PC-3 (cell line): ENCODE results near the gene OR8D1. TPM values are rescaled to one million over a fixed set of nuclear protein-coding genes. Genes with fewer than 3 reads are reported as not detected.

Experiments used
- ATAC-seq: fragments of 200-7000 bp; cut with Tn5 transposase; 2 replicates; pipeline ENCODE4 v1.9.1; 2020; ENCODE audit warnings: mild to moderate bottlenecking, moderate library complexity
- BruUV-seq: library from RNA; stranded (reverse); fragments of 400-500 nt; replicated peaks from 2 replicates; lab custom pipeline; 2021; lab: Mats Ljungman, UMichigan
- CTCF ChIA-PET: fragments of 300-600 bp; sonication (Branson Sonifier 250); formaldehyde crosslinking; loops from one replicate; lab custom pipeline; 2022; ENCODE audit warnings: antibody characterized with exemption; lab: Charles Lee
- POLR2A ChIA-PET: fragments of 300-600 bp; sonication (Branson Sonifier 250); formaldehyde crosslinking; loops from one replicate; lab custom pipeline; 2022; ENCODE audit warnings: antibody characterized with exemption; ENCODE audit not compliant: unreplicated experiment; lab: Charles Lee
- DNase-seq: peaks from one replicate; pipeline ENCODE4 v3.0.0-alpha.2; 2015
- H2AFZ ChIP-seq: fragments of 300-600 bp; sonication (generic); 2 replicates; pipeline ENCODE4 v1.6.0; 2016; ENCODE audit warnings: antibody characterized with exemption, low read length
- H3F3A ChIP-seq: fragments of 300-600 bp; sonication (generic); one replicate; pipeline ENCODE4 v1.6.0; 2017; ENCODE audit warnings: antibody characterized with exemption, low read length, control low read depth, mild to moderate bottlenecking; ENCODE audit not compliant: unreplicated experiment
- H3K27ac ChIP-seq: fragments of 300-600 bp; sonication (generic); 2 replicates; pipeline ENCODE4 v1.5.1; 2016; ENCODE audit warnings: mild to moderate bottlenecking, low read length
- H3K27me3 ChIP-seq: fragments of 300-600 bp; sonication (generic); 2 replicates; pipeline ENCODE4 v1.6.1; 2016; ENCODE audit warnings: low read length, mixed read lengths
- H3K36me3 ChIP-seq: fragments of 300-600 bp; sonication (generic); 2 replicates; pipeline ENCODE4 v1.6.1; 2016; ENCODE audit warnings: low read depth, mixed run types, low read length, mixed read lengths
- H3K4me1 ChIP-seq: fragments of 300-600 bp; sonication (generic); 2 replicates; pipeline ENCODE4 v1.5.1; 2016; ENCODE audit warnings: low read length; ENCODE audit not compliant: insufficient read depth
- H3K4me2 ChIP-seq: fragments of 300-600 bp; sonication (generic); 2 replicates; pipeline ENCODE4 v1.6.0; 2016; ENCODE audit warnings: low read length
- H3K4me3 ChIP-seq: fragments of 300-600 bp; sonication (generic); 2 replicates; pipeline ENCODE4 v1.5.1; 2016; ENCODE audit warnings: mild to moderate bottlenecking, low read length, mixed read lengths
- H3K79me2 ChIP-seq: fragments of 300-600 bp; sonication (generic); 2 replicates; pipeline ENCODE4 v1.6.1; 2017; ENCODE audit warnings: low read length, mixed read lengths
- H3K9ac ChIP-seq: fragments of 300-600 bp; sonication (generic); 2 replicates; pipeline ENCODE4 v1.6.0; 2016; ENCODE audit warnings: mild to moderate bottlenecking, low read length
- H3K9me2 ChIP-seq: fragments of 300-600 bp; sonication (generic); replicated peaks from 2 replicates; pipeline ENCODE4 v1.6.1; 2016; ENCODE audit warnings: mixed run types, low read length, mixed read lengths
- H3K9me3 ChIP-seq: fragments of 300-600 bp; sonication (generic); 2 replicates; pipeline ENCODE4 v1.6.1; 2016; ENCODE audit warnings: low read length, mixed read lengths
- H4K20me1 ChIP-seq: fragments of 300-600 bp; sonication (generic); 2 replicates; pipeline ENCODE4 v1.6.1; 2016; ENCODE audit warnings: low read length, mixed read lengths
- EZH2 ChIP-seq: fragments of 300-600 bp; sonication (generic); IDR thresholded peaks from one replicate; pipeline ENCODE4 v1.6.1; 2017; ENCODE audit warnings: antibody characterized with exemption, mild to moderate bottlenecking, low read length; ENCODE audit not compliant: unreplicated experiment
- EZH2phosphoT487 ChIP-seq: fragments of 300-600 bp; sonication (generic); IDR thresholded peaks from 2 replicates; pipeline ENCODE4 v1.6.1; 2018; ENCODE audit warnings: mild to moderate bottlenecking, antibody characterized with exemption, low read length, borderline replicate concordance
- intact Hi-C: fragments of 100-400 bp; cut with micrococcal nuclease; formaldehyde crosslinking; loops from 2 replicates; pipeline ENCODE4 v1.9.0; 2023
- total RNA-seq: library from RNA; depleted of rRNA; stranded (reverse); fragments of >200 nt; gene quantifications from 2 replicates; pipeline ENCODE4 v1.2.3, GENCODE V29; 2014
- TF ChIP-seq, protein P1 (sequence below): fragments of 300-600 bp; sonication (generic); conservative IDR thresholded peaks from 2 replicates; pipeline ENCODE4 v1.5.1; 2017; ENCODE audit warnings: antibody characterized with exemption, low read depth, mild to moderate bottlenecking, low read length

OR8D1 gene
- total RNA-seq, 1 experiment from 2014 or later, result not detected

DNA sequence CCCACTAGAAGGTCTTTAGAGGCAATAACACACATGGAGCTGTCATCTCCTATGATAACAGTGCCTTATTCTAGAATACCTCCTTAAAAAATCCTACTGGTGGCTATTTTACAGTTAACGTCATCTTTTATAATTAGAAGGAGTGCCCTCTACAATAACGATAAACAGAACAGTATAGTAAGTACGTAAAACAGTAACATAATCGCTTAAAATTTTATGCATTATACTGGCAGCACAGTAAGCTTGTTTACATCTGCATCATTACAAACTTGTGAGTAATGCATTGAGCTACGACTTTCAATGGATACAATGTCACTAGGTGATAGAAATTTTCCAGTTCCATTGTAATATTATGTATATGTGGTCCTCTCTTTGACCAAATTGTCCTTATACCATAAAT is 30.6 kb upstream of the OR8D1 start:
- no peaks in the 10 kb centered on the region for H4K20me1 ChIP-seq
- DNase-seq, result no peak
- H3K4me1 ChIP-seq, result no peaks in the 10 kb centered on the region
- peaks cover 24% of the 10 kb centered on the region; the same call in 1 of the 2 replicates for H3K27me3 ChIP-seq
- no peaks in the 10 kb centered on the region for H3K9me3 ChIP-seq
- H3K79me2 ChIP-seq, result no peaks in the 10 kb centered on the region
- intact Hi-C loops, result no loop called here
- TF ChIP-seq EZH2, result no peak
- TF ChIP-seq, protein P1, sequence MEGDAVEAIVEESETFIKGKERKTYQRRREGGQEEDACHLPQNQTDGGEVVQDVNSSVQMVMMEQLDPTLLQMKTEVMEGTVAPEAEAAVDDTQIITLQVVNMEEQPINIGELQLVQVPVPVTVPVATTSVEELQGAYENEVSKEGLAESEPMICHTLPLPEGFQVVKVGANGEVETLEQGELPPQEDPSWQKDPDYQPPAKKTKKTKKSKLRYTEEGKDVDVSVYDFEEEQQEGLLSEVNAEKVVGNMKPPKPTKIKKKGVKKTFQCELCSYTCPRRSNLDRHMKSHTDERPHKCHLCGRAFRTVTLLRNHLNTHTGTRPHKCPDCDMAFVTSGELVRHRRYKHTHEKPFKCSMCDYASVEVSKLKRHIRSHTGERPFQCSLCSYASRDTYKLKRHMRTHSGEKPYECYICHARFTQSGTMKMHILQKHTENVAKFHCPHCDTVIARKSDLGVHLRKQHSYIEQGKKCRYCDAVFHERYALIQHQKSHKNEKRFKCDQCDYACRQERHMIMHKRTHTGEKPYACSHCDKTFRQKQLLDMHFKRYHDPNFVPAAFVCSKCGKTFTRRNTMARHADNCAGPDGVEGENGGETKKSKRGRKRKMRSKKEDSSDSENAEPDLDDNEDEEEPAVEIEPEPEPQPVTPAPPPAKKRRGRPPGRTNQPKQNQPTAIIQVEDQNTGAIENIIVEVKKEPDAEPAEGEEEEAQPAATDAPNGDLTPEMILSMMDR, result no peak
- TF ChIP-seq EZH2phosphoT487, result no peak
- CTCF ChIA-PET, result no interaction called here
- no peak for ATAC-seq
- no peak overlapping the region for H3K27ac ChIP-seq
- no peak overlapping the region for H3K4me3 ChIP-seq
- H3F3A ChIP-seq, result no peaks in the 10 kb centered on the region
- POLR2A ChIA-PET, result no interaction called here
- no peak overlapping the region for H3K9ac ChIP-seq
- BruUV-seq, result no TSS peak
- no peak overlapping the region for H3K4me2 ChIP-seq
- H3K9me2 ChIP-seq, result no peaks in the 10 kb centered on the region
- H3K36me3 ChIP-seq, result no peaks in the 10 kb centered on the region
- no peak overlapping the region for H2AFZ ChIP-seq

DNA sequence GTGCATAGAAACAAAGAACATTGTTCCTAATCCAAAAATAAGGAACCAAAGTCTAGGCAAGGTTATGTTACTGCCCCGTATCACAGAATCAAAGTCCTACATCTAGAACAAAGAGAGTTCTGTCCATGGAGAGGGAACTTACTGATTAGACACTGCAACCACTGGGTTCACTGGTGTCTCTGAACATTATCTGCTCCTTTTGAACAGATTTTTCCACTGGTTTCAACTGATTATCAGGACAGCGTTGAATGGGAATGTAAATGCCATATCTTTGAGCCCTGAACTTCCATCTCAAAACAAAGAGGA is 26.3 kb upstream of the OR8D1 start:
- BruUV-seq, result no TSS peak
- DNase-seq (no peak), ATAC-seq (no peak)
- H3K9ac ChIP-seq, result no peak overlapping the region
- H3F3A ChIP-seq, result no peaks in the 10 kb centered on the region
- H3K4me1 ChIP-seq, result no peaks in the 10 kb centered on the region
- ChIA-PET CTCF (no interaction called here), POLR2A (no interaction called here)
- H3K4me3 ChIP-seq, result no peak overlapping the region
- H3K79me2 ChIP-seq, result no peaks in the 10 kb centered on the region
- intact Hi-C loops, result no loop called here
- no peak overlapping the region for H3K4me2 ChIP-seq
- H3K27me3 ChIP-seq, result peaks cover 12% of the 10 kb centered on the region; the same call in 1 of the 2 replicates
- H3K27ac ChIP-seq, result no peak overlapping the region
- no peaks in the 10 kb centered on the region for H3K36me3 ChIP-seq
- no peaks in the 10 kb centered on the region for H4K20me1 ChIP-seq
- TF ChIP-seq EZH2 (no peak), EZH2phosphoT487 (no peak)
- TF ChIP-seq, protein P1, result no peak
- no peak overlapping the region for H2AFZ ChIP-seq
- no peaks in the 10 kb centered on the region for H3K9me2 ChIP-seq
- H3K9me3 ChIP-seq, result no peaks in the 10 kb centered on the region

GRCh38 chr11:124339396-124340141 is 25.8 kb upstream of the OR8D1 start:
- Histone ChIP-seq H3K9me3 (no peaks in the 10 kb centered on the region), H4K20me1 (no peaks in the 10 kb centered on the region), H3K79me2 (no peaks in the 10 kb centered on the region), H3K27ac (no peak overlapping the region), H3K9me2 (no peaks in the 10 kb centered on the region), H3K36me3 (no peaks in the 10 kb centered on the region), H3F3A (no peaks in the 10 kb centered on the region), H3K4me3 (no peak overlapping the region), H3K4me1 (no peaks in the 10 kb centered on the region), H3K27me3 (peaks cover 17% of the 10 kb centered on the region; the same call in 1 of the 2 replicates), H3K4me2 (no peak overlapping the region), H2AFZ (no peak overlapping the region), H3K9ac (no peak overlapping the region)
- CTCF ChIA-PET, result no interaction called here
- ATAC-seq (no peak), DNase-seq (no peak)
- intact Hi-C loops, result no loop called here
- POLR2A ChIA-PET, result no interaction called here
- TF ChIP-seq EZH2phosphoT487, result no peak
- no peak for TF ChIP-seq EZH2
- TF ChIP-seq, protein P1, result no peak
- no TSS peak for BruUV-seq
